Panc1 (cell line): ENCODE measurements around the gene RRBP1.

Experiments
- POLR2AphosphoS5 ChIP-seq: IDR thresholded peaks from 2 replicates; pipeline ENCODE4 v1.6.1; 2012; ENCODE audit warnings: mild to moderate bottlenecking, low read depth, low read length, moderate library complexity
- SIN3A ChIP-seq: IDR thresholded peaks from 2 replicates; pipeline ENCODE4 v1.6.1; 2012; ENCODE audit warnings: low read depth, mild to moderate bottlenecking, low read length, moderate library complexity, borderline replicate concordance; ENCODE audit not compliant: insufficient read depth
- TCF7L2 ChIP-seq: IDR thresholded peaks from 2 replicates; pipeline ENCODE4 v1.6.1; 2011; ENCODE audit warnings: mild to moderate bottlenecking, low read depth, low read length, inconsistent platforms
- TF ChIP-seq, protein P1 (sequence below): fragments of 450-650 bp; IDR thresholded peaks from 2 replicates; pipeline ENCODE4 v1.5.1; 2017; ENCODE audit warnings: mild to moderate bottlenecking
- TF ChIP-seq, protein P2 (sequence below), 2 experiments: IDR thresholded peaks; 2 replicates each; pipeline ENCODE4 v1.6.1; 2011 to 2012; ENCODE audit warnings: low read depth in 2 of 2, control low read depth in 1 of 2, low read length in 1 of 2, mild to moderate bottlenecking in 1 of 2, moderate library complexity in 1 of 2; ENCODE audit not compliant: insufficient read depth in 1 of 2

DNA sequence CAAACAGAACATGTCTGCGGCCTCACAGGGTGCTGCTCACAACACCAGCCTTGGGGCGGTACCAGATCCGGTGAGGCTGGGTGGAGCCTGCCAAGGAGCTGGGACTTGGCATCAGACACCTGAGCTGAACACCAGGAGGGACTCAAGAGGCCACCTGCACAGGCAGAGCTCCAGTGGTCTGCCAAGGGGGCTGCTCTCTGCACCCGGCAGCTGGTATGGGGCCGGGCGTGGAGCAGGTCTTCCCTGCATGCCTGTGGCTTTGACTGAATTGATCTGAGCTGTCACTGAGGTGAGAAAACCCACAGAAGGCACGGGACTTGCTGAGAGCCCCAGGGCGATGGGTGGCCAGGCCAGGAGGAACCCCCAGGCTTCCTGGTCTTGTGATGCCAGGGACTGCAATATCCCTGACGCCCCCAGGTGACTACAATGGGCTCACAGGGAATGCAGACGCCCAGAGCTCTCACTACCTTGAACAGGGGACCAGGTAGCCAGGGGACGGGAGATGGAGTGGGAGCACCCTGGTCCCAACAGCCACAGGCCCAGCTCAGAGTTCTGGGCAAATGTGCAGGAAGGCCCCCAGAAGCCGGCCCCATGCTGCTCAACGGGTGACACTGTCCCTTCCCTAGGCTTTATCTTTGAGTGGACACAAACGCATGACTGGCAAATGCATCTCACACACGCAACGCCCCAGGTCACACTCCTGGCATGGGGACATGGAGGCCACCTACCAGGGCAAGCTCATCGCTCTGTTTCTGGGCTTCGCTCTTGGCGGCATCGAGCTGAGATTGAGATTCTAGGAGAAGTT lies 64.0 kb downstream of the RRBP1 start:
- TF ChIP-seq, protein P1, sequence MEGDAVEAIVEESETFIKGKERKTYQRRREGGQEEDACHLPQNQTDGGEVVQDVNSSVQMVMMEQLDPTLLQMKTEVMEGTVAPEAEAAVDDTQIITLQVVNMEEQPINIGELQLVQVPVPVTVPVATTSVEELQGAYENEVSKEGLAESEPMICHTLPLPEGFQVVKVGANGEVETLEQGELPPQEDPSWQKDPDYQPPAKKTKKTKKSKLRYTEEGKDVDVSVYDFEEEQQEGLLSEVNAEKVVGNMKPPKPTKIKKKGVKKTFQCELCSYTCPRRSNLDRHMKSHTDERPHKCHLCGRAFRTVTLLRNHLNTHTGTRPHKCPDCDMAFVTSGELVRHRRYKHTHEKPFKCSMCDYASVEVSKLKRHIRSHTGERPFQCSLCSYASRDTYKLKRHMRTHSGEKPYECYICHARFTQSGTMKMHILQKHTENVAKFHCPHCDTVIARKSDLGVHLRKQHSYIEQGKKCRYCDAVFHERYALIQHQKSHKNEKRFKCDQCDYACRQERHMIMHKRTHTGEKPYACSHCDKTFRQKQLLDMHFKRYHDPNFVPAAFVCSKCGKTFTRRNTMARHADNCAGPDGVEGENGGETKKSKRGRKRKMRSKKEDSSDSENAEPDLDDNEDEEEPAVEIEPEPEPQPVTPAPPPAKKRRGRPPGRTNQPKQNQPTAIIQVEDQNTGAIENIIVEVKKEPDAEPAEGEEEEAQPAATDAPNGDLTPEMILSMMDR: no peak
- TF ChIP-seq, protein P2, sequence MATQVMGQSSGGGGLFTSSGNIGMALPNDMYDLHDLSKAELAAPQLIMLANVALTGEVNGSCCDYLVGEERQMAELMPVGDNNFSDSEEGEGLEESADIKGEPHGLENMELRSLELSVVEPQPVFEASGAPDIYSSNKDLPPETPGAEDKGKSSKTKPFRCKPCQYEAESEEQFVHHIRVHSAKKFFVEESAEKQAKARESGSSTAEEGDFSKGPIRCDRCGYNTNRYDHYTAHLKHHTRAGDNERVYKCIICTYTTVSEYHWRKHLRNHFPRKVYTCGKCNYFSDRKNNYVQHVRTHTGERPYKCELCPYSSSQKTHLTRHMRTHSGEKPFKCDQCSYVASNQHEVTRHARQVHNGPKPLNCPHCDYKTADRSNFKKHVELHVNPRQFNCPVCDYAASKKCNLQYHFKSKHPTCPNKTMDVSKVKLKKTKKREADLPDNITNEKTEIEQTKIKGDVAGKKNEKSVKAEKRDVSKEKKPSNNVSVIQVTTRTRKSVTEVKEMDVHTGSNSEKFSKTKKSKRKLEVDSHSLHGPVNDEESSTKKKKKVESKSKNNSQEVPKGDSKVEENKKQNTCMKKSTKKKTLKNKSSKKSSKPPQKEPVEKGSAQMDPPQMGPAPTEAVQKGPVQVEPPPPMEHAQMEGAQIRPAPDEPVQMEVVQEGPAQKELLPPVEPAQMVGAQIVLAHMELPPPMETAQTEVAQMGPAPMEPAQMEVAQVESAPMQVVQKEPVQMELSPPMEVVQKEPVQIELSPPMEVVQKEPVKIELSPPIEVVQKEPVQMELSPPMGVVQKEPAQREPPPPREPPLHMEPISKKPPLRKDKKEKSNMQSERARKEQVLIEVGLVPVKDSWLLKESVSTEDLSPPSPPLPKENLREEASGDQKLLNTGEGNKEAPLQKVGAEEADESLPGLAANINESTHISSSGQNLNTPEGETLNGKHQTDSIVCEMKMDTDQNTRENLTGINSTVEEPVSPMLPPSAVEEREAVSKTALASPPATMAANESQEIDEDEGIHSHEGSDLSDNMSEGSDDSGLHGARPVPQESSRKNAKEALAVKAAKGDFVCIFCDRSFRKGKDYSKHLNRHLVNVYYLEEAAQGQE (IDR thresholded peaks at IDR 0.05; ENCODE audit: insufficient read depth in 1 of 2, low read depth in 2 of 2, low read length in 1 of 2): no peak
- TF ChIP-seq POLR2AphosphoS5: no peak
- TF ChIP-seq SIN3A: no peak
- TF ChIP-seq TCF7L2: no peak
